Measurements from ENCODE around the gene ELOVL7. TPM values are rescaled to one million over a fixed set of nuclear protein-coding genes. Genes with fewer than 3 reads are reported as not detected.

ELOVL7 gene
- total RNA-seq, 1 experiment from 2014 or later, result 2.9 TPM

DNA sequence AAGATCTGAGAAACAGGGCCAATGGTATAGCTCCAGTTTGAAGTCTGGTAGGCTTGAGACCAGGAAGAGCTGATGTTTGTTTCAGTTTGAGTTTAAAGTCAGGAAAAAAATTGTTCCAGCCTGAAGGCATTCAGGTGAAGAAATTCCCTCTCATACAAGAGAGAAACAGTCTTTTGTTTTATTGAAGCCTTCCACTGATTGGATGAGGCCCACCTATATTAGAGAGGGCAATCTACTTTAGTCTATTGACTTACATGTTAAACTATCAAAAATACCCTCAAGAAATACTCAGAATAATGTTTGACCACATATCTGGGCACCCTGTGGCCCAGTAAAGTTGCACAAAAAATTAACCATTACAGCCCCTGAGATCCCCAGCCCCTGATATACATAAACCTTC, 138.9 kb downstream of the ELOVL7 start:
- no peak overlapping the region for H3K4me3 ChIP-seq (ENCODE audit: low read depth in 2 of 2, low read length in 2 of 2)
- no peak overlapping the region for H3K27ac ChIP-seq (ENCODE audit: low read length)
- H3K27me3 ChIP-seq (ENCODE audit: control insufficient read depth, insufficient read depth, low read length), result no peaks in the 10 kb centered on the region
- ChIA-PET POLR2A (no interaction called here), CTCF (no interaction called here)
- peaks cover 9% of the 10 kb centered on the region for H3K4me1 ChIP-seq (ENCODE audit: control insufficient read depth, insufficient read depth, low read length)
- H3K9me3 ChIP-seq (ENCODE audit: control insufficient read depth, insufficient read depth, low read depth, low read length), result no peaks in the 10 kb centered on the region
- H3K36me3 ChIP-seq (ENCODE audit: control insufficient read depth, insufficient read depth, low read length), result no peaks in the 10 kb centered on the region
- TF ChIP-seq TCF7L2 (IDR thresholded peaks at IDR 0.05; ENCODE audit: low read depth, low read length) (no peak), SIN3A (IDR thresholded peaks at IDR 0.05; ENCODE audit: borderline replicate concordance, insufficient read depth, low read depth, low read length) (no peak), POLR2AphosphoS5 (IDR thresholded peaks at IDR 0.05; ENCODE audit: low read depth, low read length) (no peak)
- TF ChIP-seq, protein P1, sequence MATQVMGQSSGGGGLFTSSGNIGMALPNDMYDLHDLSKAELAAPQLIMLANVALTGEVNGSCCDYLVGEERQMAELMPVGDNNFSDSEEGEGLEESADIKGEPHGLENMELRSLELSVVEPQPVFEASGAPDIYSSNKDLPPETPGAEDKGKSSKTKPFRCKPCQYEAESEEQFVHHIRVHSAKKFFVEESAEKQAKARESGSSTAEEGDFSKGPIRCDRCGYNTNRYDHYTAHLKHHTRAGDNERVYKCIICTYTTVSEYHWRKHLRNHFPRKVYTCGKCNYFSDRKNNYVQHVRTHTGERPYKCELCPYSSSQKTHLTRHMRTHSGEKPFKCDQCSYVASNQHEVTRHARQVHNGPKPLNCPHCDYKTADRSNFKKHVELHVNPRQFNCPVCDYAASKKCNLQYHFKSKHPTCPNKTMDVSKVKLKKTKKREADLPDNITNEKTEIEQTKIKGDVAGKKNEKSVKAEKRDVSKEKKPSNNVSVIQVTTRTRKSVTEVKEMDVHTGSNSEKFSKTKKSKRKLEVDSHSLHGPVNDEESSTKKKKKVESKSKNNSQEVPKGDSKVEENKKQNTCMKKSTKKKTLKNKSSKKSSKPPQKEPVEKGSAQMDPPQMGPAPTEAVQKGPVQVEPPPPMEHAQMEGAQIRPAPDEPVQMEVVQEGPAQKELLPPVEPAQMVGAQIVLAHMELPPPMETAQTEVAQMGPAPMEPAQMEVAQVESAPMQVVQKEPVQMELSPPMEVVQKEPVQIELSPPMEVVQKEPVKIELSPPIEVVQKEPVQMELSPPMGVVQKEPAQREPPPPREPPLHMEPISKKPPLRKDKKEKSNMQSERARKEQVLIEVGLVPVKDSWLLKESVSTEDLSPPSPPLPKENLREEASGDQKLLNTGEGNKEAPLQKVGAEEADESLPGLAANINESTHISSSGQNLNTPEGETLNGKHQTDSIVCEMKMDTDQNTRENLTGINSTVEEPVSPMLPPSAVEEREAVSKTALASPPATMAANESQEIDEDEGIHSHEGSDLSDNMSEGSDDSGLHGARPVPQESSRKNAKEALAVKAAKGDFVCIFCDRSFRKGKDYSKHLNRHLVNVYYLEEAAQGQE (IDR thresholded peaks at IDR 0.05; ENCODE audit: insufficient read depth in 1 of 2, low read depth in 2 of 2, low read length in 1 of 2), result no peak
- TF ChIP-seq, protein P2, sequence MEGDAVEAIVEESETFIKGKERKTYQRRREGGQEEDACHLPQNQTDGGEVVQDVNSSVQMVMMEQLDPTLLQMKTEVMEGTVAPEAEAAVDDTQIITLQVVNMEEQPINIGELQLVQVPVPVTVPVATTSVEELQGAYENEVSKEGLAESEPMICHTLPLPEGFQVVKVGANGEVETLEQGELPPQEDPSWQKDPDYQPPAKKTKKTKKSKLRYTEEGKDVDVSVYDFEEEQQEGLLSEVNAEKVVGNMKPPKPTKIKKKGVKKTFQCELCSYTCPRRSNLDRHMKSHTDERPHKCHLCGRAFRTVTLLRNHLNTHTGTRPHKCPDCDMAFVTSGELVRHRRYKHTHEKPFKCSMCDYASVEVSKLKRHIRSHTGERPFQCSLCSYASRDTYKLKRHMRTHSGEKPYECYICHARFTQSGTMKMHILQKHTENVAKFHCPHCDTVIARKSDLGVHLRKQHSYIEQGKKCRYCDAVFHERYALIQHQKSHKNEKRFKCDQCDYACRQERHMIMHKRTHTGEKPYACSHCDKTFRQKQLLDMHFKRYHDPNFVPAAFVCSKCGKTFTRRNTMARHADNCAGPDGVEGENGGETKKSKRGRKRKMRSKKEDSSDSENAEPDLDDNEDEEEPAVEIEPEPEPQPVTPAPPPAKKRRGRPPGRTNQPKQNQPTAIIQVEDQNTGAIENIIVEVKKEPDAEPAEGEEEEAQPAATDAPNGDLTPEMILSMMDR (IDR thresholded peaks at IDR 0.05), result no peak
- ATAC-seq, result no peak
- in situ Hi-C loops (cut with HindIII; ENCODE audit: low pct_unique_long_range_greater_than_20kb, low sequenced_read_pairs) (no loop called here), intact Hi-C loops (cut with micrococcal nuclease; ENCODE audit: unreplicated experiment) (no loop called here)
- BruUV-seq (replicated peaks), result no TSS peak
- no peak for DNase-seq (ENCODE audit: low read depth, low spot score)

DNA sequence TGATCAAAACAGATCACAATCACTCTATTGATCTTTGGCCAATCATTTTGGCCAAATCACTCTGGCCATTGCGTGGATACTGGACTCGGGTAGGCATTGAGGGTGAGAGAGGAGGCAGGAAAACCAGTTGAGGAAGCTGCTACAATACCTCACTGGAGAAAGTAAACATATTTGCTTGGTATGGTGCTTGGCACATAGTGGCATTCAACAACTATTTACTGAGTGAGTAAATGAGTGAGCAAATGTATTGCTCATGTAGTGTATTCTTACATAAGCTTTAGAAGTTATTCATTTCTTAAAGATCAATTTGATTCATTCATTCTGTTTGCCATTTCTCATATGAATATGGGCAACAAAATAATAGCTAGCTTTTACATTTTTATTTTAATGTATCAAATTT, 140.1 kb downstream of the ELOVL7 start:
- in situ Hi-C loops (cut with HindIII; ENCODE audit: low pct_unique_long_range_greater_than_20kb, low sequenced_read_pairs), result no loop called here
- Histone ChIP-seq H3K4me3 (ENCODE audit: low read depth in 2 of 2, low read length in 2 of 2) (no peak overlapping the region), H3K9me3 (ENCODE audit: control insufficient read depth, insufficient read depth, low read depth, low read length) (no peaks in the 10 kb centered on the region), H3K4me1 (ENCODE audit: control insufficient read depth, insufficient read depth, low read length) (peaks cover 12% of the 10 kb centered on the region), H3K27ac (ENCODE audit: low read length) (no peak overlapping the region), H3K27me3 (ENCODE audit: control insufficient read depth, insufficient read depth, low read length) (no peaks in the 10 kb centered on the region), H3K36me3 (ENCODE audit: control insufficient read depth, insufficient read depth, low read length) (peaks cover 2% of the 10 kb centered on the region; the same call in 1 of the 2 replicates)
- CTCF ChIA-PET, result no interaction called here
- no peak for ATAC-seq
- intact Hi-C loops (cut with micrococcal nuclease; ENCODE audit: unreplicated experiment), result no loop called here
- DNase-seq (ENCODE audit: low read depth, low spot score), result no peak
- POLR2A ChIA-PET, result no interaction called here
- TF ChIP-seq, protein P1 (IDR thresholded peaks at IDR 0.05; ENCODE audit: insufficient read depth in 1 of 2, low read depth in 2 of 2, low read length in 1 of 2), result no peak
- TF ChIP-seq, protein P2 (IDR thresholded peaks at IDR 0.05), result no peak
- TF ChIP-seq TCF7L2 (IDR thresholded peaks at IDR 0.05; ENCODE audit: low read depth, low read length) (no peak), SIN3A (IDR thresholded peaks at IDR 0.05; ENCODE audit: borderline replicate concordance, insufficient read depth, low read depth, low read length) (no peak), POLR2AphosphoS5 (IDR thresholded peaks at IDR 0.05; ENCODE audit: low read depth, low read length) (no peak)
- no TSS peak for BruUV-seq (replicated peaks)

Other genes starting within 250 kb of the ELOVL7 start
- gene DEPDC1B, start 144.1 kb downstream of the ELOVL7 start, total RNA-seq (2021; ENCODE audit: unreplicated experiment), result 22.2 TPM
- gene ERCC8, start 100.8 kb upstream of the ELOVL7 start, total RNA-seq (2021; ENCODE audit: unreplicated experiment), result 14.4 TPM
- 41.6 TPM for gene NDUFAF2, start 100.9 kb upstream of the ELOVL7 start, total RNA-seq (2021; ENCODE audit: unreplicated experiment)